BE2C (cell line): ENCODE results near the gene AKT2.

Experiments used
- DNase-seq: peaks from one replicate; pipeline ENCODE4 v3.0.0-alpha.2; 2020
- H3K27me3 ChIP-seq: fragments of 250-450 bp; sonication (Bioruptor Pico); 2 replicates; pipeline ENCODE4 v1.5.1; 2020; ENCODE audit warnings: mild to moderate bottlenecking
- H3K36me3 ChIP-seq: fragments of 250-450 bp; sonication (Bioruptor Pico); 2 replicates; pipeline ENCODE4 v1.5.1; 2020; ENCODE audit warnings: mild to moderate bottlenecking
- H3K4me1 ChIP-seq: fragments of 250-450 bp; sonication (Bioruptor Pico); 2 replicates; pipeline ENCODE4 v1.5.1; 2020
- H3K4me3 ChIP-seq: 2 replicates; pipeline ENCODE4 v1.5.1; 2011; ENCODE audit warnings: low read depth, low read length
- H3K9me3 ChIP-seq: fragments of 250-450 bp; sonication (Bioruptor Pico); 2 replicates; pipeline ENCODE4 v1.5.1; 2020
- CTCF ChIP-seq: IDR thresholded peaks from 2 replicates; pipeline ENCODE4 v1.5.1; 2012; ENCODE audit warnings: mild to moderate bottlenecking, low read depth, low read length

Gene AKT2

GRCh38 chr19:40315812-40316470 is 30.8 kb upstream of the AKT2 start:
- H3K9me3 ChIP-seq, result no peaks in the 10 kb centered on the region
- H3K36me3 ChIP-seq, result peaks cover 6% of the 10 kb centered on the region
- no peak overlapping the region for H3K4me3 ChIP-seq
- peak; percentile 31 for DNase-seq
- H3K27me3 ChIP-seq, result no peaks in the 10 kb centered on the region
- no peaks in the 10 kb centered on the region for H3K4me1 ChIP-seq
- TF ChIP-seq CTCF, result no peak

- Histone ChIP-seq H3K27me3 (no peaks in the 10 kb centered on the region), H3K4me3 (no peak overlapping the region), H3K4me1 (no peaks in the 10 kb centered on the region), H3K36me3 (no peaks in the 10 kb centered on the region; the same call in 1 of the 2 replicates), H3K9me3 (no peaks in the 10 kb centered on the region)
- DNase-seq, result no peak
- TF ChIP-seq CTCF, result no peak
Observed at GRCh38 chr19:40314656-40315055, 29.5 kb upstream of the AKT2 start.

- no peak for DNase-seq
- Histone ChIP-seq H3K36me3 (no peaks in the 10 kb centered on the region), H3K4me1 (no peaks in the 10 kb centered on the region), H3K4me3 (no peak overlapping the region), H3K27me3 (no peaks in the 10 kb centered on the region), H3K9me3 (no peaks in the 10 kb centered on the region)
- TF ChIP-seq CTCF, result no peak
Observed at GRCh38 chr19:40313229-40313983, 28.3 kb upstream of the AKT2 start.

- no peak for TF ChIP-seq CTCF
- no peaks in the 10 kb centered on the region for H3K4me1 ChIP-seq
- H3K36me3 ChIP-seq, result no peaks in the 10 kb centered on the region
- no peaks in the 10 kb centered on the region for H3K9me3 ChIP-seq
- no peak for DNase-seq
- H3K27me3 ChIP-seq, result no peaks in the 10 kb centered on the region
- H3K4me3 ChIP-seq, result no peak overlapping the region
Observed at GRCh38 chr19:40312533-40312932, 27.4 kb upstream of the AKT2 start.

GRCh38 chr19:40309666-40310065 is 24.5 kb upstream of the AKT2 start:
- Histone ChIP-seq H3K36me3 (no peaks in the 10 kb centered on the region), H3K4me3 (no peak overlapping the region), H3K4me1 (no peaks in the 10 kb centered on the region), H3K27me3 (no peaks in the 10 kb centered on the region), H3K9me3 (no peaks in the 10 kb centered on the region)
- DNase-seq, result no peak
- no peak for TF ChIP-seq CTCF

GRCh38 chr19:40305403-40305802 is 20.3 kb upstream of the AKT2 start:
- Histone ChIP-seq H3K4me3 (no peak overlapping the region), H3K27me3 (no peaks in the 10 kb centered on the region), H3K36me3 (no peaks in the 10 kb centered on the region), H3K4me1 (no peaks in the 10 kb centered on the region), H3K9me3 (no peaks in the 10 kb centered on the region)
- peak; percentile 85 for DNase-seq
- peak; percentile 84 for TF ChIP-seq CTCF
